HCT116 (cell line): Measurements from ENCODE around the gene LRRC31. TPM values are rescaled to one million over a fixed set of nuclear protein-coding genes. Genes with fewer than 3 reads are reported as not detected.

ENCODE experiments used
- ATAC-seq: fragments of 200-7000 bp; cut with Tn5 transposase; 2 replicates; pipeline ENCODE4 v1.9.1; 2020; ENCODE audit warnings: mild to moderate bottlenecking, moderate library complexity
- BruUV-seq: library from RNA; stranded (reverse); fragments of 400-500 nt; replicated peaks from 2 replicates; lab custom pipeline; 2021; lab: Mats Ljungman, UMichigan
- CTCF ChIA-PET: fragments of 300-600 bp; sonication (Branson Sonifier 250); formaldehyde crosslinking; loops from one replicate; lab custom pipeline; 2021; ENCODE audit warnings: antibody characterized with exemption; lab: Charles Lee
- POLR2A ChIA-PET: fragments of 300-600, 350-600 bp; sonication (Branson Sonifier 250); formaldehyde crosslinking; loops from one replicate; lab custom pipeline; 2021; ENCODE audit warnings: antibody characterized with exemption; lab: Charles Lee
- RAD21 ChIA-PET, 2 experiments: fragments of 300-600 bp; sonication (Branson Sonifier 250); formaldehyde crosslinking; loops; one replicate each; lab custom pipeline; 2023; ENCODE audit warnings: low total read pairs in 2 of 2; ENCODE audit not compliant: uncharacterized antibody in 2 of 2, unreplicated experiment in 2 of 2, low non-redundant PET in 1 of 2; lab: Charles Lee
- DNase-seq: peaks from one replicate; pipeline ENCODE4 v3.0.0-alpha.2; 2010; ENCODE audit warnings: low read depth, low spot score
- H2AFZ ChIP-seq: fragments of 200-600 bp; shearing (Covaris generic), sonication (generic); 2 replicates; pipeline ENCODE4 v1.6.1; 2017; ENCODE audit warnings: low read depth, mixed run types, mixed read lengths, antibody characterized with exemption, low read length; ENCODE audit not compliant: poor library complexity, severe bottlenecking
- H3K27ac ChIP-seq: 2 replicates; pipeline ENCODE4 v1.5.1; 2012; ENCODE audit warnings: low read depth, low read length
- H3K27me3 ChIP-seq: fragments of 200-600 bp; sonication (generic); 2 replicates; pipeline ENCODE4 v1.6.1; 2016; ENCODE audit warnings: mixed run types, low read length, mixed read lengths; ENCODE audit not compliant: insufficient read depth
- H3K36me3 ChIP-seq, 2 experiments: fragments of 200-500 bp in 1 of 2; fragments of 200-600 bp in 1 of 2; sonication (Bioruptor generic) in 1 of 2; sonication (generic) in 1 of 2; 2 replicates each; pipeline versions ENCODE4 v1.5.1 to v1.6.1; 2014 to 2016; ENCODE audit warnings: low read length in 2 of 2, inconsistent platforms in 1 of 2, mixed read lengths in 1 of 2, mixed run types in 1 of 2; ENCODE audit not compliant: insufficient read depth in 2 of 2, control insufficient read depth in 1 of 2
- H3K4me1 ChIP-seq, 2 experiments: fragments of 200-600 bp in 1 of 2; sonication (generic) in 1 of 2; 2 replicates each; pipeline versions ENCODE4 v1.5.1 to v1.6.1; 2012 to 2017; ENCODE audit warnings: low read length in 2 of 2, inconsistent platforms in 1 of 2, mild to moderate bottlenecking in 1 of 2, mixed read lengths in 1 of 2, mixed run types in 1 of 2, moderate library complexity in 1 of 2; ENCODE audit not compliant: insufficient read depth in 2 of 2, control insufficient read depth in 1 of 2
- H3K4me2 ChIP-seq: fragments of 200-600 bp; sonication (generic); 2 replicates; pipeline ENCODE4 v1.6.1; 2017; ENCODE audit warnings: mixed run types, low read length, mixed read lengths
- H3K4me3 ChIP-seq, 2 experiments: fragments of 200-600 bp in 1 of 2; sonication (generic) in 1 of 2; replicated peaks in 1 of 2; 2 replicates each; pipeline ENCODE4 v1.5.1; 2011 to 2016; ENCODE audit warnings: low read length in 2 of 2, control low read depth in 1 of 2, low read depth in 1 of 2, mild to moderate bottlenecking in 1 of 2, mixed read lengths in 1 of 2, mixed run types in 1 of 2
- H3K79me2 ChIP-seq: fragments of 200-600 bp; sonication (generic); 2 replicates; pipeline ENCODE4 v1.6.1; 2017; ENCODE audit warnings: mild to moderate bottlenecking, mixed run types, low read length, moderate library complexity, mixed read lengths; ENCODE audit not compliant: insufficient read depth
- H3K9ac ChIP-seq: fragments of 200-600 bp; sonication (generic); 2 replicates; pipeline ENCODE4 v1.6.1; 2016; ENCODE audit warnings: low read length, mixed read lengths
- H3K9me2 ChIP-seq: fragments of 200-600 bp; sonication (generic), shearing (Covaris generic); 2 replicates; pipeline ENCODE4 v1.6.1; 2017; ENCODE audit warnings: mixed run types, mild to moderate bottlenecking, moderate library complexity; ENCODE audit not compliant: insufficient read depth
- H3K9me3 ChIP-seq, 2 experiments: fragments of 200-500 bp in 1 of 2; fragments of 200-600 bp in 1 of 2; sonication (Bioruptor generic) in 1 of 2; sonication (generic) in 1 of 2; 2 replicates each; pipeline ENCODE4 v1.6.1; 2014 to 2017; ENCODE audit warnings: low read length in 2 of 2, mixed read lengths in 2 of 2, inconsistent platforms in 1 of 2, low read depth in 1 of 2, mild to moderate bottlenecking in 1 of 2, mixed run types in 1 of 2, moderate library complexity in 1 of 2; ENCODE audit not compliant: control insufficient read depth in 1 of 2, insufficient read depth in 1 of 2
- H4K20me1 ChIP-seq: fragments of 200-600 bp; sonication (generic), shearing (Covaris generic); 2 replicates; pipeline ENCODE4 v1.6.1; 2017; ENCODE audit warnings: mixed run types, mild to moderate bottlenecking, moderate library complexity; ENCODE audit not compliant: insufficient read depth
- CBX3 ChIP-seq: IDR thresholded peaks from 2 replicates; pipeline ENCODE4 v1.6.1; 2012; ENCODE audit warnings: low read depth
- EGR1 ChIP-seq: IDR thresholded peaks from 2 replicates; pipeline ENCODE4 v1.6.1; 2012; ENCODE audit warnings: low read depth
- EZH2 ChIP-seq: fragments of 200-600 bp; sonication (generic); IDR thresholded peaks from 2 replicates; pipeline ENCODE4 v1.6.1; 2017; ENCODE audit warnings: antibody characterized with exemption, mixed run types
- FOSL1 ChIP-seq: IDR thresholded peaks from 2 replicates; pipeline ENCODE4 v1.6.1; 2012; ENCODE audit warnings: low read depth
- MAX ChIP-seq: IDR thresholded peaks from 2 replicates; pipeline ENCODE4 v1.6.1; 2012
- SP1 ChIP-seq: IDR thresholded peaks from 2 replicates; pipeline ENCODE4 v1.6.1; 2012; ENCODE audit warnings: low read depth
- intact Hi-C: fragments of 100-400 bp; cut with micrococcal nuclease; formaldehyde crosslinking; loops from 2 replicates; pipeline ENCODE4 v1.10.0; 2022
- total RNA-seq: library from RNA; stranded (reverse); gene quantifications from one replicate; pipeline ENCODE4 v1.2.1, GENCODE V29; 2021; ENCODE audit not compliant: unreplicated experiment
- TF ChIP-seq, protein P1 (sequence below), 3 experiments: fragments of 200-600 bp in 1 of 3; sonication (generic) in 1 of 3; IDR thresholded peaks in 2 of 3; conservative IDR thresholded peaks in 1 of 3; 2 replicates each; pipeline ENCODE4 v1.5.1; 2012 to 2017; ENCODE audit warnings: low read depth in 2 of 3, low read length in 2 of 3, antibody characterized with exemption in 1 of 3, borderline replicate concordance in 1 of 3, control low read depth in 1 of 3, mild to moderate bottlenecking in 1 of 3, mixed read lengths in 1 of 3, mixed run types in 1 of 3, moderate library complexity in 1 of 3; ENCODE audit not compliant: insufficient read depth in 1 of 3
- TF ChIP-seq, protein P2 (sequence below): IDR thresholded peaks from 2 replicates; pipeline ENCODE4 v1.6.1; 2012; ENCODE audit warnings: low read depth

LRRC31 gene
- total RNA-seq, 1 experiment from 2014 or later = not detected

- Histone ChIP-seq H4K20me1 (no peaks in the 10 kb centered on the region), H3K9me2 (no peaks in the 10 kb centered on the region), H3K9me3 (peaks cover 5% of the 10 kb centered on the region in 2 experiments; a peak in 1 of 4 replicates), H3K4me1 (no peaks in the 10 kb centered on the region), H3K4me3 (no peak overlapping the region), H3K36me3 (no peaks in the 10 kb centered on the region), H2AFZ (no peak overlapping the region), H3K9ac (no peak overlapping the region), H3K4me2 (no peak overlapping the region), H3K79me2 (no peaks in the 10 kb centered on the region)
- intact Hi-C loops = no loop called here
- no TSS peak for BruUV-seq
- DNase-seq = no peak
- no peak for ATAC-seq
- RAD21 ChIA-PET = no interaction called here
- TF ChIP-seq CBX3 = peak; percentile 76; the same call in 1 of the 2 replicates
- TF ChIP-seq EZH2 = no peak
- TF ChIP-seq, protein P1, sequence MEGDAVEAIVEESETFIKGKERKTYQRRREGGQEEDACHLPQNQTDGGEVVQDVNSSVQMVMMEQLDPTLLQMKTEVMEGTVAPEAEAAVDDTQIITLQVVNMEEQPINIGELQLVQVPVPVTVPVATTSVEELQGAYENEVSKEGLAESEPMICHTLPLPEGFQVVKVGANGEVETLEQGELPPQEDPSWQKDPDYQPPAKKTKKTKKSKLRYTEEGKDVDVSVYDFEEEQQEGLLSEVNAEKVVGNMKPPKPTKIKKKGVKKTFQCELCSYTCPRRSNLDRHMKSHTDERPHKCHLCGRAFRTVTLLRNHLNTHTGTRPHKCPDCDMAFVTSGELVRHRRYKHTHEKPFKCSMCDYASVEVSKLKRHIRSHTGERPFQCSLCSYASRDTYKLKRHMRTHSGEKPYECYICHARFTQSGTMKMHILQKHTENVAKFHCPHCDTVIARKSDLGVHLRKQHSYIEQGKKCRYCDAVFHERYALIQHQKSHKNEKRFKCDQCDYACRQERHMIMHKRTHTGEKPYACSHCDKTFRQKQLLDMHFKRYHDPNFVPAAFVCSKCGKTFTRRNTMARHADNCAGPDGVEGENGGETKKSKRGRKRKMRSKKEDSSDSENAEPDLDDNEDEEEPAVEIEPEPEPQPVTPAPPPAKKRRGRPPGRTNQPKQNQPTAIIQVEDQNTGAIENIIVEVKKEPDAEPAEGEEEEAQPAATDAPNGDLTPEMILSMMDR (IDR thresholded peaks at IDR 0.05 in 2 of 3, conservative IDR thresholded peaks at IDR 0.05 in 1 of 3; ENCODE audit: borderline replicate concordance in 1 of 3, insufficient read depth in 1 of 3, low read depth in 2 of 3, low read length in 2 of 3) = no peak
- no peak for TF ChIP-seq SP1
- no peak for TF ChIP-seq MAX
- TF ChIP-seq, protein P2, sequence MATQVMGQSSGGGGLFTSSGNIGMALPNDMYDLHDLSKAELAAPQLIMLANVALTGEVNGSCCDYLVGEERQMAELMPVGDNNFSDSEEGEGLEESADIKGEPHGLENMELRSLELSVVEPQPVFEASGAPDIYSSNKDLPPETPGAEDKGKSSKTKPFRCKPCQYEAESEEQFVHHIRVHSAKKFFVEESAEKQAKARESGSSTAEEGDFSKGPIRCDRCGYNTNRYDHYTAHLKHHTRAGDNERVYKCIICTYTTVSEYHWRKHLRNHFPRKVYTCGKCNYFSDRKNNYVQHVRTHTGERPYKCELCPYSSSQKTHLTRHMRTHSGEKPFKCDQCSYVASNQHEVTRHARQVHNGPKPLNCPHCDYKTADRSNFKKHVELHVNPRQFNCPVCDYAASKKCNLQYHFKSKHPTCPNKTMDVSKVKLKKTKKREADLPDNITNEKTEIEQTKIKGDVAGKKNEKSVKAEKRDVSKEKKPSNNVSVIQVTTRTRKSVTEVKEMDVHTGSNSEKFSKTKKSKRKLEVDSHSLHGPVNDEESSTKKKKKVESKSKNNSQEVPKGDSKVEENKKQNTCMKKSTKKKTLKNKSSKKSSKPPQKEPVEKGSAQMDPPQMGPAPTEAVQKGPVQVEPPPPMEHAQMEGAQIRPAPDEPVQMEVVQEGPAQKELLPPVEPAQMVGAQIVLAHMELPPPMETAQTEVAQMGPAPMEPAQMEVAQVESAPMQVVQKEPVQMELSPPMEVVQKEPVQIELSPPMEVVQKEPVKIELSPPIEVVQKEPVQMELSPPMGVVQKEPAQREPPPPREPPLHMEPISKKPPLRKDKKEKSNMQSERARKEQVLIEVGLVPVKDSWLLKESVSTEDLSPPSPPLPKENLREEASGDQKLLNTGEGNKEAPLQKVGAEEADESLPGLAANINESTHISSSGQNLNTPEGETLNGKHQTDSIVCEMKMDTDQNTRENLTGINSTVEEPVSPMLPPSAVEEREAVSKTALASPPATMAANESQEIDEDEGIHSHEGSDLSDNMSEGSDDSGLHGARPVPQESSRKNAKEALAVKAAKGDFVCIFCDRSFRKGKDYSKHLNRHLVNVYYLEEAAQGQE = no peak
- TF ChIP-seq FOSL1 = no peak
- TF ChIP-seq EGR1 = no peak
- TF ChIP-seq, all 23 proteins: peak for 1
- Histone ChIP-seq H3K27me3 (no peaks in the 10 kb centered on the region), H3K27ac (no peak overlapping the region)
- ChIA-PET CTCF (no interaction called here), POLR2A (no interaction called here)
Observed at GRCh38 chr3:169901453-169901852, 31.7 kb upstream of the LRRC31 start.
